ENCODE data around the gene LCN6.

The LCN6 gene

DNA sequence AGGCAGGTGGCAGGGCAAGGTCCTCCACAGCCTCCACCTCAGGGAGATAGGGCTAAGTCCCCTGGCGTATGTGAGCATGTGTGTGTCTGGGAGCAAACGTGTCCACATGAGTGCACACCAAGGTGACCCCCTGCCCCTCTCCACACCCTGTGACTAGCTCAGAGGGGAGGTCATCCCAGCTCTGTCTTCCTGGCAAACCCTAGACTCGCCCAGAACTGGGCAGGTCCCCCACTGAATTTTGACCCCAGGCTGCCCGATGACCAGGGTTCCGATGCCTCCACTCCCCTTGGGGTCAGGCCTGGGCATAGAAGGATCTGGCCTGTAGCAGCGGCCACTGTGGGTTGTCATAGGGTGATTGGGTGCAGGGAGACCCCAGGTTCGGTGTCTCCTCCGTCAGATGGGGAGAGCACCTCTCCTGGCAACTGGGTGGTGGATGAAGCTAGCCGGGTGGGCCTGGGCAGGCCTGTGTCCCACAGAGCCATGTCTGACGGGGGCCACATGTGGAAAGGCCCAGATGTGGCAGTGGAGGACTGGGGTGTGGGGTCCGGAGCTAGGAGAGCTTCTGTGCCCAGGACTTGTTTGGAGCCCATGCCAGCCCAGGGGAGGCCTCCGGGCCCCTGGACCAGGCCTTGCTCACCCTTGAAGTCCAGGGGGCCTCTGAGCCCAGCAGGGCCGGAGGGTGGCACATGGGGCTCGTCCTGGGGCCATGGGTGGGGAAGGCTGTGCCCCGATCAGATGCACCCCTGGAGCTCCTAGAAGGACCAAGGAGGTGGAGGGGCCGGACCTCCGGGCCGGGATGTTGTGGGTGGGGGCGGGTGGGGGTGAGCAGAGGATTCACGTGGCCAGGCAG is 29.8 kb downstream of the LCN6 start:
- ChIA-PET CTCF (interaction anchor here (0.5 kb wide), 1 partner anchor 32 kb away, joined by 3 read pairs; no protein-coding TSS in a partner anchor), POLR2A (interaction anchor here (2.4 to 3.2 kb wide), 2 partner anchors 9 to 11 kb away, joined by 14 read pairs; no protein-coding TSS in a partner anchor)
- TF ChIP-seq FOXA1 (IDR thresholded peaks at IDR 0.05) = no peak
- no peak for TF ChIP-seq TARDBP (IDR thresholded peaks at IDR 0.05)
- TF ChIP-seq HDGF (IDR thresholded peaks at IDR 0.05; ENCODE audit: borderline replicate concordance) = no peak
- TF ChIP-seq, protein P1, sequence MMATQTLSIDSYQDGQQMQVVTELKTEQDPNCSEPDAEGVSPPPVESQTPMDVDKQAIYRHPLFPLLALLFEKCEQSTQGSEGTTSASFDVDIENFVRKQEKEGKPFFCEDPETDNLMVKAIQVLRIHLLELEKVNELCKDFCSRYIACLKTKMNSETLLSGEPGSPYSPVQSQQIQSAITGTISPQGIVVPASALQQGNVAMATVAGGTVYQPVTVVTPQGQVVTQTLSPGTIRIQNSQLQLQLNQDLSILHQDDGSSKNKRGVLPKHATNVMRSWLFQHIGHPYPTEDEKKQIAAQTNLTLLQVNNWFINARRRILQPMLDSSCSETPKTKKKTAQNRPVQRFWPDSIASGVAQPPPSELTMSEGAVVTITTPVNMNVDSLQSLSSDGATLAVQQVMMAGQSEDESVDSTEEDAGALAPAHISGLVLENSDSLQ (IDR thresholded peaks at IDR 0.05) = no peak
- no peak for DNase-seq (ENCODE audit: extremely low spot score)

DNA sequence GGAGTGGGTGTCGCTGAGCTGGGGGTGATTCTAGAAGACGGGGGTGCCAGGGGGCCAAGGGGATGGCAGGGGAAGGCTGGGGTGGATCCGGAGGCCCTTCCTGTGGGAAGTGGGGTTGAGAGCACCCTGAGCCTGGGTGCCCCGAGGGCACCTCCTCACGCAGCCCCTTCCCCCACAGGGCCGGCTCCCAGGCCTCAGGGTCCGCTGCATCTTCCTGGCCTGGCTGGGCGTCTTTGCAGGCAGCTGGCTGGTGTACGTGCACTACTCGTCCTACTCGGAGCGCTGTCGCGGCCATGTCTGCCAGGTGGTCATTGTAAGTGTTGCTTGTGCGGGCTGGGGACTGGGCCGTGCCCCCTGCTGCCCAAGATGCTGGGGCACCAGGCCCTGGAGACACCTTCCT is 30.9 kb downstream of the LCN6 start:
- ChIA-PET POLR2A (interaction anchor here (2.4 kb wide), 1 partner anchor 10 kb away, joined by 14 read pairs; no protein-coding TSS in a partner anchor), CTCF (no interaction called here)
- no peak for DNase-seq (ENCODE audit: extremely low spot score)
- no peak for TF ChIP-seq NFRKB (IDR thresholded peaks at IDR 0.05)

DNA sequence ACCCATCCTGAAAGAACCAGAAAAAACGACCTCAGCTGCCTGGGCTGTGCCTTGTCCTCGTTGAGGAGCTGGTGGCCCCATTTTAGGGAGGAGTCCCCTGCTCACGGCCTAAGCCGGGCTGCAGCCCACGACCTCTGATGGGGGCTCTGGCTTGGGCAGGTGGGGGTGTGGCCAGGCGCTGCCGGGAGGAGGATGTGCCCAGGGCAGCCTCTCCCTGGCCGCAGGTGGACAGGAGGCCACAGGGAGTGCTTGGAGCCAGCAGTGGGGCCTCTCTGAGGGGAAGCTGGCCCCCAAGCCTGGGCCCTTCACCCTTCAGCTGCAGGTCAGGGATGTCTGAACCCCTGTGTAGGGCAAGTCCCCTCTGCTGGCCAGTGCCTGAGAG is 33.4 kb downstream of the LCN6 start:
- TF ChIP-seq TARDBP (IDR thresholded peaks at IDR 0.05) (no peak), L3MBTL2 (conservative IDR thresholded peaks at IDR 0.05) (no peak), FOXK2 (IDR thresholded peaks at IDR 0.05) (no peak), NFRKB (IDR thresholded peaks at IDR 0.05) (no peak), ZNF384 (IDR thresholded peaks at IDR 0.05) (no peak), CTBP1 (IDR thresholded peaks at IDR 0.05; ENCODE audit: borderline replicate concordance) (no peak), ARNT (IDR thresholded peaks at IDR 0.05) (no peak), ELF4 (IDR thresholded peaks at IDR 0.05) (no peak), SP1 (IDR thresholded peaks at IDR 0.05) (no peak), SUZ12 (IDR thresholded peaks at IDR 0.05) (no peak), LEF1 (IDR thresholded peaks at IDR 0.05; ENCODE audit: borderline replicate concordance) (no peak), BHLHE40 (IDR thresholded peaks at IDR 0.05; ENCODE audit: borderline replicate concordance) (no peak), FOXA1 (IDR thresholded peaks at IDR 0.05) (no peak), FOXM1 (IDR thresholded peaks at IDR 0.05; ENCODE audit: borderline replicate concordance) (no peak), HDGF (IDR thresholded peaks at IDR 0.05; ENCODE audit: borderline replicate concordance) (no peak)
- TF ChIP-seq, protein P1 (IDR thresholded peaks at IDR 0.05) = no peak
- ChIA-PET CTCF (no interaction called here), POLR2A (interaction anchor here (1.0 to 3.4 kb wide), 4 partner anchors 8 to 415 kb away, joined by 3 to 26 read pairs (median 10); no protein-coding TSS in a partner anchor)
- DNase-seq (ENCODE audit: extremely low spot score) = no peak

DNA sequence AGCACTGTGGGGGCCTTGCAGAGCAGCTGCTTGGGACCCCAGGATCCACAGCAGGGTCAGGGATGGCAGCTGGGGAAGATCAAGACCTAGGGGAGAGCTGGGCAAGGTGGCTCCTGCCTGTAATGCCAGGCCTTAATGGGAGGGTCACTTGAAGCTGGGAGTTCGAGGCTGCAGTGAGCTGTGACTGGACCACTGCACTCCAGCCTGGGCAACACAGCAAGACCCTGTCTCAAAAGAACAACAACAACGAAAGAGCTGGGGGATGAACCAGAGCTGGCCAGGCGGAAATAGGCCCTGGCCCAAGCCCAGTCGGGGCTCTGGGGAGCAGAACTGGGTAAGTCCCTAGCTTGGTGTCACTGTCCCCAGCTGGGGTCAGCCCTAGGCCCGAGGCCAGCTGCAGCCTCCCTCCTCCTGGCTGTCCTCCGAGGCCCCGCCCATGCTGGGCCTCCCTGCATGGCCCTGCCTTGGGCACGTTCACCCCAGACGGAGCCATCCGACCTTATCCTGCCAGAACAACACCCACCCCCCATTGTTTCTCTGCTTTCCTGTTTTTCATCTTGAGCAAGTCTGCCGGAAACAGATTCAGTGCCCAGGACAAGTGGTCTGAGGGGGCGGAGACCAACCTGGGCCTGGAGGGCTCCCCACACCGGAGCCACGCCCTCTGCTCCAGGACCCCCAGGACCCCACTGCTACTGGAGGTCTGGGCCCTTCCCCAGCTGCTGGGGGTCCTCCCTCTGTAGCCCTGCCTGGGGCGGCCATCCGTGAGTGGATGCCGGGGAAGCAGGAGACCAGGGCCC is 34.0 kb downstream of the LCN6 start:
- CTCF ChIA-PET = interaction anchor here (0.7 to 1.5 kb wide), 2 partner anchors 13 to 104 kb away, joined by 3 to 12 read pairs; no protein-coding TSS in a partner anchor
- POLR2A ChIA-PET = interaction anchor here (1.0 to 3.4 kb wide), 4 partner anchors 9 to 415 kb away, joined by 3 to 26 read pairs (median 11); no protein-coding TSS in a partner anchor
- DNase-seq (ENCODE audit: extremely low spot score) = no peak
- no peak for TF ChIP-seq NFRKB (IDR thresholded peaks at IDR 0.05)
- TF ChIP-seq ZNF384 (IDR thresholded peaks at IDR 0.05) = no peak
- no peak for TF ChIP-seq BHLHE40 (IDR thresholded peaks at IDR 0.05; ENCODE audit: borderline replicate concordance)
- TF ChIP-seq, protein P1 (IDR thresholded peaks at IDR 0.05) = no peak
- no peak for TF ChIP-seq CTBP1 (IDR thresholded peaks at IDR 0.05; ENCODE audit: borderline replicate concordance)
- TF ChIP-seq SUZ12 (IDR thresholded peaks at IDR 0.05) = no peak
- no peak for TF ChIP-seq ARNT (IDR thresholded peaks at IDR 0.05)
- TF ChIP-seq ELF4 (IDR thresholded peaks at IDR 0.05) = no peak
- no peak for TF ChIP-seq FOXM1 (IDR thresholded peaks at IDR 0.05; ENCODE audit: borderline replicate concordance)
- TF ChIP-seq LEF1 (IDR thresholded peaks at IDR 0.05; ENCODE audit: borderline replicate concordance) = no peak
- no peak for TF ChIP-seq L3MBTL2 (conservative IDR thresholded peaks at IDR 0.05)
- no peak for TF ChIP-seq HDGF (IDR thresholded peaks at IDR 0.05; ENCODE audit: borderline replicate concordance)
- no peak for TF ChIP-seq TARDBP (IDR thresholded peaks at IDR 0.05)
- no peak for TF ChIP-seq SP1 (IDR thresholded peaks at IDR 0.05)
- TF ChIP-seq FOXK2 (IDR thresholded peaks at IDR 0.05) = no peak

DNA sequence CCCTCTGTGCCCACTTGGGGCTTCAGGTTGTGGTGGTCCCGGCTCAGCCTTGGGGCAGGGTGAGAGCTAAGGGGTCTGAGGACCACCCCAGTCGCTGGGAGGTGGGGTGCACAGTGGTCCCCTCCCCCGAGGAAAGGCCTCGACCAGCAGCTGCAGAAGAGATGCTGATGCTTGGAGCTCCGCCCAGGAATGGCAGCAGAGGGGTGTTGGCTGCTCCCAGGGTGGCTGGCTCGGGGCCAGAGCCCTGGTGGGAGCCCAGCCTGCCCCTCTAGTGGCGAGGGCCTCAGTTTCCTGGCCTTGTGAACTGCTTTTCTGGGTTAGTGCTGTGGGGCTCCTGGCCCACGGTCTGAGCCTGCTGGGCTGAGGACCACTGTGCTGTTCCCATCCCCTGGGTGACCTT is 34.8 kb downstream of the LCN6 start:
- TF ChIP-seq TARDBP (IDR thresholded peaks at IDR 0.05) = no peak
- TF ChIP-seq ELF4 (IDR thresholded peaks at IDR 0.05) = no peak
- no peak for TF ChIP-seq SUZ12 (IDR thresholded peaks at IDR 0.05)
- no peak for TF ChIP-seq CTBP1 (IDR thresholded peaks at IDR 0.05; ENCODE audit: borderline replicate concordance)
- TF ChIP-seq, protein P1 (IDR thresholded peaks at IDR 0.05) = no peak
- no peak for TF ChIP-seq L3MBTL2 (conservative IDR thresholded peaks at IDR 0.05)
- TF ChIP-seq FOXK2 (IDR thresholded peaks at IDR 0.05) = no peak
- no peak for TF ChIP-seq HDGF (IDR thresholded peaks at IDR 0.05; ENCODE audit: borderline replicate concordance)
- TF ChIP-seq SP1 (IDR thresholded peaks at IDR 0.05) = no peak
- no peak for TF ChIP-seq NFRKB (IDR thresholded peaks at IDR 0.05)
- TF ChIP-seq ARNT (IDR thresholded peaks at IDR 0.05) = no peak
- no peak for TF ChIP-seq ZNF384 (IDR thresholded peaks at IDR 0.05)
- no peak for TF ChIP-seq BHLHE40 (IDR thresholded peaks at IDR 0.05; ENCODE audit: borderline replicate concordance)
- ChIA-PET CTCF (interaction anchor here (0.7 to 1.5 kb wide), 3 partner anchors 13 to 107 kb away, joined by 3 to 12 read pairs (median 5); no protein-coding TSS in a partner anchor), POLR2A (interaction anchor here (0.8 to 3.4 kb wide), 4 partner anchors 9 to 230 kb away, joined by 3 to 26 read pairs (median 11); no protein-coding TSS in a partner anchor)
- no peak for DNase-seq (ENCODE audit: extremely low spot score)
